IMR-90 (cell line): ENCODE results near the gene SLC25A21.

Source experiments
- CEBPB ChIP-seq: IDR thresholded peaks from 2 replicates; pipeline ENCODE4 v1.6.1; 2012; ENCODE audit warnings: low read depth, low read length, improper control_type of control experiment
- MAZ ChIP-seq: IDR thresholded peaks from 2 replicates; pipeline ENCODE4 v1.6.1; 2012; ENCODE audit warnings: low read depth, mild to moderate bottlenecking, low read length, improper control_type of control experiment, moderate library complexity, borderline replicate concordance
- NFE2L2 ChIP-seq: fragments of 150-350 bp; IDR thresholded peaks from 2 replicates; pipeline ENCODE4 v1.6.1; 2016; ENCODE audit warnings: low read depth, mild to moderate bottlenecking, low read length
- RFX5 ChIP-seq: IDR thresholded peaks from 2 replicates; pipeline ENCODE4 v1.8.0; 2012; ENCODE audit warnings: low read depth, mild to moderate bottlenecking, low read length, moderate library complexity
- TF ChIP-seq, protein P1 (sequence below): conservative IDR thresholded peaks from 2 replicates; pipeline ENCODE4 v1.5.1; 2012; ENCODE audit warnings: mild to moderate bottlenecking, low read depth, low read length, improper control_type of control experiment

DNA sequence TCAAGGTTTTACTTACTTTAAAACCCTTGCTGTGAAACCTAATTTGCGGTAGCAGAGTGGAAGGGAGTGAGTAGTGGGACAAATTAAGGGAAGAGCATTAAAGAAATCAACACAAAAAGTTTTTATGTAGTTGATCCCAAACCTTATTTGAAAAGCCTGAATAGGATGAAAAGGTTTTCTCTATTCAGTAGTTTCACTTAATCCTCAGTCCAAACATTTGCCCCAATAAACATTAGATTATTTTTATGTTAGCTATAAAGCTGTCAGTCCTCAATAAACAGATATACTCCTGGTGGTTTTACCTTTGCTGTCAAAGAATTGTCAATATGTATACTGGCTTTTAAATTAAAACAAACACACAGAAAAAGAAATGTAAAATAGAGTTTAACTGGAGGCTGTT, 374.8 kb downstream of the SLC25A21 start:
- TF ChIP-seq, protein P1, sequence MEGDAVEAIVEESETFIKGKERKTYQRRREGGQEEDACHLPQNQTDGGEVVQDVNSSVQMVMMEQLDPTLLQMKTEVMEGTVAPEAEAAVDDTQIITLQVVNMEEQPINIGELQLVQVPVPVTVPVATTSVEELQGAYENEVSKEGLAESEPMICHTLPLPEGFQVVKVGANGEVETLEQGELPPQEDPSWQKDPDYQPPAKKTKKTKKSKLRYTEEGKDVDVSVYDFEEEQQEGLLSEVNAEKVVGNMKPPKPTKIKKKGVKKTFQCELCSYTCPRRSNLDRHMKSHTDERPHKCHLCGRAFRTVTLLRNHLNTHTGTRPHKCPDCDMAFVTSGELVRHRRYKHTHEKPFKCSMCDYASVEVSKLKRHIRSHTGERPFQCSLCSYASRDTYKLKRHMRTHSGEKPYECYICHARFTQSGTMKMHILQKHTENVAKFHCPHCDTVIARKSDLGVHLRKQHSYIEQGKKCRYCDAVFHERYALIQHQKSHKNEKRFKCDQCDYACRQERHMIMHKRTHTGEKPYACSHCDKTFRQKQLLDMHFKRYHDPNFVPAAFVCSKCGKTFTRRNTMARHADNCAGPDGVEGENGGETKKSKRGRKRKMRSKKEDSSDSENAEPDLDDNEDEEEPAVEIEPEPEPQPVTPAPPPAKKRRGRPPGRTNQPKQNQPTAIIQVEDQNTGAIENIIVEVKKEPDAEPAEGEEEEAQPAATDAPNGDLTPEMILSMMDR, result no peak
- TF ChIP-seq RFX5 (no peak), MAZ (no peak), NFE2L2 (no peak), CEBPB (no peak)
